ENCODE measurements around the gene AGR2. TPM values are rescaled to one million over a fixed set of nuclear protein-coding genes. Genes with fewer than 3 reads are reported as not detected.

The AGR2 gene
- total RNA-seq, 1 experiment from 2014 or later = not detected

GRCh38 chr7:16787127-16787526 lies 17.7 kb downstream of the AGR2 start:
- no peaks in the 10 kb centered on the region for H3K79me1 ChIP-seq (ENCODE audit: insufficient read depth, low read depth, low read length, poor library complexity, severe bottlenecking)
- no peak overlapping the region for H4K91ac ChIP-seq (ENCODE audit: insufficient read length, low read depth, low read length)
- no CpG with 5 or more reads among the region's 1 CpG for WGBS (ENCODE audit: extremely low coverage, insufficient read length, low lambda C conversion rate)
- Mint-ChIP-seq H3K4me1 (no peaks in the 10 kb centered on the region), H3K4me3 (no peak overlapping the region), H3K27ac (no peak overlapping the region), H3K27me3 (ENCODE audit: low read depth) (no peaks in the 10 kb centered on the region), H3K9me3 (peaks cover 0 to 2% of the 10 kb centered on the region in 2 experiments; a peak in 1 of 5 replicates), H3K36me3 (ENCODE audit: insufficient read depth in 1 of 3, low read depth in 3 of 3) (peaks cover 0 to 5% (median 2%) of the 10 kb centered on the region in 3 experiments; a peak in 3 of 7 replicates)
- H3K56ac ChIP-seq (ENCODE audit: insufficient read length, low read depth, low read length) = no peak overlapping the region
- no peak overlapping the region for H4K5ac ChIP-seq (ENCODE audit: insufficient read length, low read depth, low read length)
- H2BK20ac ChIP-seq (ENCODE audit: low read depth, low read length, poor library complexity, severe bottlenecking) = no peak overlapping the region
- no peaks in the 10 kb centered on the region for H4K20me1 ChIP-seq (ENCODE audit: control insufficient read depth, insufficient read depth, insufficient read length)
- H4K8ac ChIP-seq (replicated peaks; ENCODE audit: insufficient read length, low read depth, low read length) = no peak overlapping the region
- H3K4ac ChIP-seq (ENCODE audit: low read depth, low read length) = no peak overlapping the region
- no peak overlapping the region for H3T11ph ChIP-seq (ENCODE audit: low read length)
- no peak overlapping the region for H3K9ac ChIP-seq (ENCODE audit: extremely low read depth, insufficient read length, low read length)
- DNase-seq = no peak
- no peak overlapping the region for H3K4me2 ChIP-seq (ENCODE audit: insufficient read depth, insufficient read length, low read length)
- no peak overlapping the region for H2BK15ac ChIP-seq (ENCODE audit: low read depth, low read length)
- no peak overlapping the region for H2BK12ac ChIP-seq (ENCODE audit: insufficient read length, low read depth, low read length)
- no peak overlapping the region for H2AFZ ChIP-seq (ENCODE audit: low read length)
- no peaks in the 10 kb centered on the region for H3K27me3 ChIP-seq (ENCODE audit: insufficient read depth, low read length)
- H3K23ac ChIP-seq (ENCODE audit: insufficient read length, low read depth, low read length) = no peak overlapping the region
- no peaks in the 10 kb centered on the region for H3K9me3 ChIP-seq (ENCODE audit: control insufficient read depth, low read depth, low read length)
- H3K4me1 ChIP-seq (ENCODE audit: insufficient read depth, low read length) = no peaks in the 10 kb centered on the region
- no peak overlapping the region for H3K27ac ChIP-seq (ENCODE audit: insufficient read length, low read depth, low read length)
- H2BK120ac ChIP-seq (ENCODE audit: low read depth, low read length, poor library complexity, severe bottlenecking) = no peak overlapping the region
- no peak overlapping the region for H2AK5ac ChIP-seq (ENCODE audit: insufficient read length, low read length)
- no peak overlapping the region for H2BK5ac ChIP-seq (ENCODE audit: insufficient read length, low read length)
- H3K14ac ChIP-seq (ENCODE audit: insufficient read depth, low read length) = no peak overlapping the region
- no peaks in the 10 kb centered on the region for H3K79me2 ChIP-seq (ENCODE audit: insufficient read depth, low read length)
- no peak for TF ChIP-seq CTCF (conservative IDR thresholded peaks at IDR 0.05)
- no peak overlapping the region for H3K18ac ChIP-seq (ENCODE audit: insufficient read length, low read depth, low read length)
- H3K23me2 ChIP-seq (ENCODE audit: insufficient read length, low read depth, low read length, poor library complexity, severe bottlenecking) = no peaks in the 10 kb centered on the region
